HFFc6 (cell line): ENCODE results near the gene MVB12B. TPM values are rescaled to one million over a fixed set of nuclear protein-coding genes. Genes with fewer than 3 reads are reported as not detected.

ENCODE experiments used
- DNase-seq: peaks from one replicate; pipeline ENCODE4 v3.0.0-alpha.2; 2018
- H3K27ac Mint-ChIP-seq: 2 replicates; pipeline ENCODE4 v1.8.0; 2020; ENCODE audit warnings: mild to moderate bottlenecking, mixed read lengths
- H3K27me3 Mint-ChIP-seq: 2 replicates; pipeline ENCODE4 v1.8.0; 2021; ENCODE audit warnings: mild to moderate bottlenecking, moderate library complexity, mixed read lengths; ENCODE audit not compliant: insufficient read depth
- H3K36me3 Mint-ChIP-seq: 2 replicates; pipeline ENCODE4 v1.8.0; 2021; ENCODE audit warnings: low read depth, mixed read lengths
- H3K4me1 Mint-ChIP-seq: 2 replicates; pipeline ENCODE4 v1.8.0; 2020; ENCODE audit warnings: low read depth, mixed read lengths
- H3K4me3 Mint-ChIP-seq: 2 replicates; pipeline ENCODE4 v1.8.0; 2020; ENCODE audit warnings: mild to moderate bottlenecking, moderate library complexity, mixed read lengths
- H3K9me3 Mint-ChIP-seq: 2 replicates; pipeline ENCODE4 v1.8.0; 2020; ENCODE audit warnings: mild to moderate bottlenecking, mixed read lengths
- CTCF ChIP-seq: fragments of 200-600 bp; sonication (generic); IDR thresholded peaks from 2 replicates; pipeline ENCODE4 v1.5.0; 2021; ENCODE audit warnings: antibody characterized with exemption, mild to moderate bottlenecking
- total RNA-seq, 6 experiments: library from RNA; stranded (reverse); fragmentation: NEBNext Ultra II Directional; extraction: Animal tissue kit (Norgen Biotek cat#: 25700); gene quantifications; 2 replicates in 1 of 6; 3 replicates in 5 of 6; pipeline ENCODE4 v1.2.3, GENCODE V29; 2021

MVB12B gene
- total RNA-seq, 6 experiments from 2014 or later, result 4.4 to 8.3 (median 6.7) TPM

GRCh38 chr9:126480813-126481212 is 154.2 kb downstream of the MVB12B start:
- H3K9me3 Mint-ChIP-seq, result no peaks in the 10 kb centered on the region; the same call in 1 of the 2 replicates

GRCh38 chr9:126481862-126482261 is 155.2 kb downstream of the MVB12B start:
- no peaks in the 10 kb centered on the region; the same call in 1 of the 2 replicates for H3K9me3 Mint-ChIP-seq
- DNase-seq, result no peak
- H3K4me3 Mint-ChIP-seq, result no peak overlapping the region
- TF ChIP-seq CTCF, result no peak
- no peaks in the 10 kb centered on the region; the same call in 1 of the 2 replicates for H3K27me3 Mint-ChIP-seq
- no peak overlapping the region for H3K27ac Mint-ChIP-seq
- no peaks in the 10 kb centered on the region for H3K4me1 Mint-ChIP-seq
- H3K36me3 Mint-ChIP-seq, result peaks cover 5% of the 10 kb centered on the region; the same call in 1 of the 2 replicates

More at GRCh38 chr9:126480813-126481212, 154.2 kb downstream of the MVB12B start:
- Mint-ChIP-seq H3K4me3 (no peak overlapping the region), H3K27me3 (no peaks in the 10 kb centered on the region; the same call in 1 of the 2 replicates), H3K4me1 (no peaks in the 10 kb centered on the region), H3K27ac (no peak overlapping the region), H3K36me3 (peaks cover 5% of the 10 kb centered on the region; the same call in 1 of the 2 replicates)
- no peak for TF ChIP-seq CTCF
- no peak for DNase-seq

- no peaks in the 10 kb centered on the region for H3K9me3 Mint-ChIP-seq
- no peaks in the 10 kb centered on the region; the same call in 1 of the 2 replicates for H3K27me3 Mint-ChIP-seq
- H3K4me3 Mint-ChIP-seq, result no peak overlapping the region
- H3K36me3 Mint-ChIP-seq, result no peaks in the 10 kb centered on the region
- no peak for DNase-seq
- no peaks in the 10 kb centered on the region for H3K4me1 Mint-ChIP-seq
- no peak overlapping the region for H3K27ac Mint-ChIP-seq
- TF ChIP-seq CTCF, result no peak
Observed at GRCh38 chr9:126482361-126483044, 155.9 kb downstream of the MVB12B start.

DNA sequence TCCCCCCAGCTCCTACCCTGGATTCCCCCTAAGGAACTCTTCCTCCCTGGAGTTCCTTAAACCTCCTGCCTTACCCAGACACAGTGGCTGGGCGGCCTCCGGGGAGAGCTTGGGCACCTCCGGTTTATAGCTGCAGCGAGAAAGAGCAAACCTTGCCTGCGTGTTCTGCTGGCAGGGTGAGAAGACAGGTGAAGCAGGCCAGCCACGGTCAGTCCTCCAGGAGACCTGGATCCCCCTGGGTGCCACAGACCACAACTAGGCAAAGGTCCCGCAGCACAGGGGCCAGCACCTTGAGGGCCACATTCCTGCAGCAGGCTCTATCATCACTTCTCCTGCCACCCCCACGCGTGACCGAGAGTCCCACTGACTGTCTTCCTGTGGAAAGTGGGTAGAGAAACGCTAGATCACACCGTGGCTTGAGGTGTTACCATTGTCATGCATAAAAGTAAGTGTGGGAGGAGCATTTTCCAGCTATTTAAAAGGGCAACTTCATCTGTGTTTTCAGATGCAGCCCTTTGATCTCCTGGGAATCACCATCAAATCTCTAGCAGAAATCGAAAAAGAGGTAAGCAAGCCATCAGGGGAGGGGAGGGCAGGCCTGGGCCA is 156.9 kb downstream of the MVB12B start:
- H3K27me3 Mint-ChIP-seq, result no peaks in the 10 kb centered on the region; the same call in 1 of the 2 replicates
- no peaks in the 10 kb centered on the region for H3K4me1 Mint-ChIP-seq
- H3K27ac Mint-ChIP-seq, result no peak overlapping the region
- H3K9me3 Mint-ChIP-seq, result no peaks in the 10 kb centered on the region
- no peaks in the 10 kb centered on the region for H3K36me3 Mint-ChIP-seq
- H3K4me3 Mint-ChIP-seq, result no peak overlapping the region
- no peak for DNase-seq
- no peak for TF ChIP-seq CTCF

DNA sequence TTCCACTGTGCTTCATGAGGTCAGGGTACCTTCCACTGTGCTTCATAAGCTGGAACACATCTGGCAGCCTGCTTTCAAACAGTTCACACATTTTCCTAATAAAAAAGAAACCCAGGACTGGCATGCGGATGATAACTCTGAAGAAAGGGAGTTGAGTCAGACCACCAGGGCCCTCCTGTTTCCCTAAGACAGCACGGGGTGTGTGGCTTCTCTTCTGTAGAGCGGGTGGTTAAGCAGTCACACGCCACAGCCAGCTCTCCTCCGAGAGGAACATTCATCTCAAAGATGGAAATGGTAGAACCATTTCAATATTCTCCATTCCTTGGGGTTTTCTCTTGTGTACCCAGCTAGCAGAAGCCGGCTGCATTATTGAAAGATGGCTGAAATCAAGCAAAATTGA is 159.0 kb downstream of the MVB12B start:
- no peak for DNase-seq
- TF ChIP-seq CTCF, result no peak
- H3K4me1 Mint-ChIP-seq, result no peaks in the 10 kb centered on the region
- no peaks in the 10 kb centered on the region; the same call in 1 of the 2 replicates for H3K27me3 Mint-ChIP-seq
- no peak overlapping the region for H3K27ac Mint-ChIP-seq
- H3K9me3 Mint-ChIP-seq, result no peaks in the 10 kb centered on the region
- no peaks in the 10 kb centered on the region for H3K36me3 Mint-ChIP-seq
- H3K4me3 Mint-ChIP-seq, result no peak overlapping the region
